Measurements from ENCODE around the gene CCDC57. TPM values are rescaled to one million over a fixed set of nuclear protein-coding genes. Genes with fewer than 3 reads are reported as not detected.

The CCDC57 gene
- total RNA-seq, 1 experiment from 2014 or later = 14.6 TPM

- no peak for DNase-seq (ENCODE audit: low spot score)
Measured at GRCh38 chr17:82126556-82127314, 85.9 kb downstream of the CCDC57 start.

DNA sequence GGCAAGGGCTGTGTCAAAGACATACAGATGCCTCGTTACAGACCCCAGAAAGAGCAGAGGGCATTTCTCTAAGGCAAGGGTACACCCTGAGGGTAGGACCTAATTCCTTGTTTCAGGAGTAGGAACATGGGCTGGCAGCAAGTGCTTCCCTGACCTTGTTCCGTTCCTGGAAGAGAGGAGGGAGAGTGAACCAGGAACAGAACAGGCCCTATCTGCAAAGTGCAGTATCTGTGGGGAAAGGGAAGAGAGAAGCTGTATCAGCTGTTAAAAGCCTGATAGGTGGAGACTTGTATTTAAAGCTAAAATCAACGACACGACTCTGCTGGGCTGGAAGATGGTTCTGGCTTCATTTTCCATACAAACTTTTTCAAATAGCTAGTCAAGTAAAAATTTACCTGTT is 88.5 kb downstream of the CCDC57 start:
- DNase-seq (ENCODE audit: low spot score) = no peak

GRCh38 chr17:82121660-82122629 is 90.7 kb downstream of the CCDC57 start:
- DNase-seq (ENCODE audit: low spot score) = no peak

DNA sequence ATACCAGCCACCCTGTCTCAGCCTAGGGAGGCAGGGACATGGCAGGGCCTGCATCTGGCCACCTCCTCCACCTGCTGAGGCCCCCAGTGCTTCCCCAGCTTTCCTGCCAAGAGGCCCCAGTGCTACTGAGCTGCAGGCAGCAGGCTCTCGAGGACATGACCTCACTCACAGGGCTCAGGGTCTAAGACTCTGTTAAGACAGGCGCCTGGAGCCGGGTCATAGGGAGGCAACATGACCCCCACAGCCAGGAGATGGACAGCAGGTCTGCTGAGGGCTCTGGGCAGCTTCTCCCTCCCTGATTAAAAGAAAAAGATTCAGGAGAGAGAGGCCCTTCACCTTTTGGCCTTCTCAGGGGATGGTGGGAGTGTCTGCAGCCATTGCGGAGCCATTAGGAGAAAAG is 91.4 kb downstream of the CCDC57 start:
- no peak for DNase-seq (ENCODE audit: low spot score)

- DNase-seq (ENCODE audit: low spot score) = peak; percentile 38
Measured at GRCh38 chr17:82120148-82120547, 92.5 kb downstream of the CCDC57 start.

DNA sequence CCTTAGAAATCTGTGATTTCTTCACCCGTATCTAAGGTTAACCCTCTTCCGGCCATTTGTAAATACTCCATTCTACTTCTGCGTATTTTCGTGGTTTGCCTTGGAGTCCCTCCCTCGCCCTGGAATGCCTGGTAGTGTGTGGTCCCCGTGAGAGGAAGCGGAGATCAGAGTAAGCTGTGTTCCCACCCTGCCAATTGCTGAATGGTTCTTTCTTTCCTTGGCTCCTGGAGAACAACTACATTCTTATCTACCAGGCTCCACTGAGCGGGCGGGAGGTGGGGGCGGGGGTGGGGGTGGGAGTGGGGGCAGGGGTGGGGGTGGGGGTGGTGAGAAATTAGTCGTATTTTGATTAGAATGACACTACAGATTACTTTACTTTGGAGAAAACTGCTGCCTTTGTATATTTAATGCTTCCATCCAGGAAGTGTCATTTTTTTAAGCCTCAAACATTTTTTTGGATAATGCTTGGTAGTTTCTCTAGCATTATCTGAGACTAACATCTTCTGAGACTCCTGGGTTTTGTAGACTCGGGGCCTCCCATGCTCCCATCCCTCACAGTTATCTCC is 93.7 kb downstream of the CCDC57 start:
- DNase-seq (ENCODE audit: low spot score) = no peak

DNA sequence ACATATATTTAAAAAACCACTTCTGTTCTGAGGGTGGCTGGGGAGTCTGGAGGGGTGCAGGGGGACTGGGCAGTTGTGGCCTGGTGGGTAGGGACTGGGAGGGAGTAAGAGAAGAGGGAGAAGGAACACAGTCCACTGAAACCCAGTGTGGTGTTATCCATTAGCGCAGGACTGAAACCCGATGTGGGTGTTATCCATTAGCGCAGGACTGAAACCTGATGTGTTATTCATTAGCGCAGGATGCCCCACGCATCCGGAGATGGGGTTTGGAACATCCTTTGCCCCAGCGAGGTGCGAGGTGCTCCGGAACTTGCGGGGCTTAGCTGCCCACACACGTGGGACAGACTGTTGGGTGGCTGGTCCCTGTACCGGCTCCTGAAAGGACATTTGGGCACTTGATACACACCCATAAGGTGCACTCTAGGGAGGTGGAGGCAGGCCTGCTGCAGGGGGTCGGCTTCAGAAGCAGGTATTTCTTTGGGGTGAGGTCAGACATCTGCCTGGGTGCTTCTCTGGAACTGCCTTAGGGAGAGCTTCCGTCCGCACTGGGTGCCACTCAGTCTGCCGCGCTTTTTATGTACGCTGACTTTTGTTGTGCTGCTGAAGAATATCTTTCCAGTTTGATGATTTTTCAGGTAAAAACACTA is 94.4 kb downstream of the CCDC57 start:
- no peak for DNase-seq (ENCODE audit: low spot score)

GRCh38 chr17:82117139-82118090 is 95.2 kb downstream of the CCDC57 start:
- no peak for DNase-seq (ENCODE audit: low spot score)

- no peak for DNase-seq (ENCODE audit: low spot score)
Measured at GRCh38 chr17:82116246-82116645, 96.4 kb downstream of the CCDC57 start.

DNA sequence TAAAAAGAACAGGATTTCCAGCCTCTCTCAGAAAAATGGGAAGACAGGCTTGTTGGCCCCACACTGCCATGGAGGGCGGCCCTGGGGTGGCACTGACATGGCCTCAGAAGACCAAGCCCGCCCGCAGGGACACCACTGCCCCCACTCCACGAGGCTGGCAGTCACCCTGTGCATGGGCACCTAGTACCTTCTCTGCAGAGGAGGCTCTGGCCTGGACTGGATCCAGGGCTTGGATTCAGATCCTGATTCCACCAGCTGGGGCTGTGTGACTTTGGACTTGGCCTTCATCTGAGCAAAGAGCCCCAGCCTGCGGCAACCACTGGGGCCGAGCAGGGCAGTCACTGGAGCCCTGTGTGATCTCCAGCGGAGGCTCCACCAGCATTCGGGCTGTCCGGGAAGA is 97.8 kb downstream of the CCDC57 start:
- no peak for DNase-seq (ENCODE audit: low spot score)

DNA sequence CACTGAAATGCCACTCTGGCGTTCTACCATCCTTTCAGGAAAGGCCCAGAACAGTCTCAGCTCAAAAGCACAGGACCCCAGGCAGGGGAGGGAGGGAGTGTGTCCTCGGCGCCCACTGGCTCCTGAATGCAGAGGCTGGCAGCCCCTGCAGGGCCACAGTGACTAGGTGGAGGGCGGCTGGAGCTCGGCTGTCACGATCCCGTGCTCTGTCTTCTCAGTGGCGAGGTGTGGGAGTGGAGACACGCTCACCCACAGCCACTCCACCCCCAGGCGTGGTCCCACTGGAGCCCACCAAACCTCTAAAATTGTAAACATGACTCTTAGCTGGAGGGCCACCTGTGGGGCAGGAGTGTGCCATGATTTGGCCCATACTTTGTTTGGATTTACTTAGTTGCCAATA is 98.2 kb downstream of the CCDC57 start:
- no peak for DNase-seq (ENCODE audit: low spot score)

DNA sequence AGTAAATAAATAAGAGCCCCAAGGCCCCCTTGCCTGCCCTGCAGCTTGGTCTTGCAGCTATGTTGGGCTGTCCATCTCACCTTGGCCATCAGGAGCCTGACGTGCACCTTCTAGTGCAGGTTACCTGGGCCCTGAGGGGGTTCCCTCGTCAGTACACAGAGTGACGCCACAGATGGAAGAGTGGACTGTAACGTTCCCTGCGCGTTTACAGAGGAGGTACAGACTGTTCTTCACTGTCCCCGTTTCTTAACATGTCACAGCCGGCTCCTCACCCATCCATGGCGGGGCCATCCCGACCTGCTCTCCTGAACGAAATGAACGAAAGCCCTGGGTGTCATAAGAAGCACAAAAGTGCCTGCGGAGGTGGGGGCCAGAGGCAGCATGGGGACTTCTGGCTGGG is 98.7 kb downstream of the CCDC57 start:
- no peak for DNase-seq (ENCODE audit: low spot score)

GRCh38 chr17:82113422-82113821 is 99.2 kb downstream of the CCDC57 start:
- DNase-seq (ENCODE audit: low spot score) = no peak

GRCh38 chr17:82112914-82113311 is 99.7 kb downstream of the CCDC57 start:
- no peak for DNase-seq (ENCODE audit: low spot score)

GRCh38 chr17:82112181-82112913 is 100.3 kb downstream of the CCDC57 start:
- no peak for DNase-seq (ENCODE audit: low spot score)

GRCh38 chr17:82110298-82110697 is 102.3 kb downstream of the CCDC57 start:
- DNase-seq (ENCODE audit: low spot score) = peak; percentile 37

GRCh38 chr17:82108961-82109475 is 103.6 kb downstream of the CCDC57 start:
- DNase-seq (ENCODE audit: low spot score) = no peak

- DNase-seq (ENCODE audit: low spot score) = no peak
Measured at GRCh38 chr17:82108496-82108945, 104.1 kb downstream of the CCDC57 start.

DNA sequence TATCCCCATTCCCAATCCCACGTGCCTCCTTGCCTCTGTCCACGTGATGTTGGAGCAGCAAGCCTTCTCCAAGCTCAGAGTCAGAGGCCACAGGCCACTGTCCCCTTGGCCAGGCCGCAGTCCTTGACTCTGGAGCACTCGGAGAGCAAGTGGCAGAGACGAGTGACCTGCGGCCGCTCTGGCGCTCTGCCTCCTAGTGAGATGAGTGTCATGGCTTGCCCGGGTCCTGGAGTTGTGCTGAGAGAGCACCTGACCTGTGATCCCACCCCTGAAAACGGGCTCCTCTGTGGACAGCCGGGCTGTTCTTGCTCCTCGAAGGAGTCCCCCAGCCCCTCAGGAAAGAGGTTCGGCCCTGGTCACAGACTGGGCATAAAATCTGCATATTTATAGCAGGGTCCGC is 104.6 kb downstream of the CCDC57 start:
- no peak for DNase-seq (ENCODE audit: low spot score)

GRCh38 chr17:82107341-82107860 is 105.2 kb downstream of the CCDC57 start:
- no peak for DNase-seq (ENCODE audit: low spot score)
